HCT116 (cell line): ENCODE measurements around the gene HRH3. TPM values are rescaled to one million over a fixed set of nuclear protein-coding genes. Genes with fewer than 3 reads are reported as not detected.

Source experiments
- ATAC-seq: fragments of 200-7000 bp; cut with Tn5 transposase; 2 replicates; pipeline ENCODE4 v1.9.1; 2020; ENCODE audit warnings: mild to moderate bottlenecking, moderate library complexity
- BruUV-seq: library from RNA; stranded (reverse); fragments of 400-500 nt; replicated peaks from 2 replicates; lab custom pipeline; 2021; lab: Mats Ljungman, UMichigan
- CTCF ChIA-PET: fragments of 300-600 bp; sonication (Branson Sonifier 250); formaldehyde crosslinking; loops from one replicate; lab custom pipeline; 2021; ENCODE audit warnings: antibody characterized with exemption; lab: Charles Lee
- POLR2A ChIA-PET: fragments of 300-600, 350-600 bp; sonication (Branson Sonifier 250); formaldehyde crosslinking; loops from one replicate; lab custom pipeline; 2021; ENCODE audit warnings: antibody characterized with exemption; lab: Charles Lee
- RAD21 ChIA-PET, 2 experiments: fragments of 300-600 bp; sonication (Branson Sonifier 250); formaldehyde crosslinking; loops; one replicate each; lab custom pipeline; 2023; ENCODE audit warnings: low total read pairs in 2 of 2; ENCODE audit not compliant: uncharacterized antibody in 2 of 2, unreplicated experiment in 2 of 2, low non-redundant PET in 1 of 2; lab: Charles Lee
- DNase-seq: peaks from one replicate; pipeline ENCODE4 v3.0.0-alpha.2; 2010; ENCODE audit warnings: low read depth, low spot score
- H2AFZ ChIP-seq: fragments of 200-600 bp; shearing (Covaris generic), sonication (generic); 2 replicates; pipeline ENCODE4 v1.6.1; 2017; ENCODE audit warnings: low read depth, mixed run types, mixed read lengths, antibody characterized with exemption, low read length; ENCODE audit not compliant: poor library complexity, severe bottlenecking
- H3K27ac ChIP-seq: 2 replicates; pipeline ENCODE4 v1.5.1; 2012; ENCODE audit warnings: low read depth, low read length
- H3K27me3 ChIP-seq: fragments of 200-600 bp; sonication (generic); 2 replicates; pipeline ENCODE4 v1.6.1; 2016; ENCODE audit warnings: mixed run types, low read length, mixed read lengths; ENCODE audit not compliant: insufficient read depth
- H3K36me3 ChIP-seq, 2 experiments: fragments of 200-500 bp in 1 of 2; fragments of 200-600 bp in 1 of 2; sonication (Bioruptor generic) in 1 of 2; sonication (generic) in 1 of 2; 2 replicates each; pipeline versions ENCODE4 v1.5.1 to v1.6.1; 2014 to 2016; ENCODE audit warnings: low read length in 2 of 2, inconsistent platforms in 1 of 2, mixed read lengths in 1 of 2, mixed run types in 1 of 2; ENCODE audit not compliant: insufficient read depth in 2 of 2, control insufficient read depth in 1 of 2
- H3K4me1 ChIP-seq, 2 experiments: fragments of 200-600 bp in 1 of 2; sonication (generic) in 1 of 2; 2 replicates each; pipeline versions ENCODE4 v1.5.1 to v1.6.1; 2012 to 2017; ENCODE audit warnings: low read length in 2 of 2, inconsistent platforms in 1 of 2, mild to moderate bottlenecking in 1 of 2, mixed read lengths in 1 of 2, mixed run types in 1 of 2, moderate library complexity in 1 of 2; ENCODE audit not compliant: insufficient read depth in 2 of 2, control insufficient read depth in 1 of 2
- H3K4me2 ChIP-seq: fragments of 200-600 bp; sonication (generic); 2 replicates; pipeline ENCODE4 v1.6.1; 2017; ENCODE audit warnings: mixed run types, low read length, mixed read lengths
- H3K4me3 ChIP-seq, 2 experiments: fragments of 200-600 bp in 1 of 2; sonication (generic) in 1 of 2; replicated peaks in 1 of 2; 2 replicates each; pipeline ENCODE4 v1.5.1; 2011 to 2016; ENCODE audit warnings: low read length in 2 of 2, control low read depth in 1 of 2, low read depth in 1 of 2, mild to moderate bottlenecking in 1 of 2, mixed read lengths in 1 of 2, mixed run types in 1 of 2
- H3K79me2 ChIP-seq: fragments of 200-600 bp; sonication (generic); 2 replicates; pipeline ENCODE4 v1.6.1; 2017; ENCODE audit warnings: mild to moderate bottlenecking, mixed run types, low read length, moderate library complexity, mixed read lengths; ENCODE audit not compliant: insufficient read depth
- H3K9ac ChIP-seq: fragments of 200-600 bp; sonication (generic); 2 replicates; pipeline ENCODE4 v1.6.1; 2016; ENCODE audit warnings: low read length, mixed read lengths
- H3K9me2 ChIP-seq: fragments of 200-600 bp; sonication (generic), shearing (Covaris generic); 2 replicates; pipeline ENCODE4 v1.6.1; 2017; ENCODE audit warnings: mixed run types, mild to moderate bottlenecking, moderate library complexity; ENCODE audit not compliant: insufficient read depth
- H3K9me3 ChIP-seq, 2 experiments: fragments of 200-500 bp in 1 of 2; fragments of 200-600 bp in 1 of 2; sonication (Bioruptor generic) in 1 of 2; sonication (generic) in 1 of 2; 2 replicates each; pipeline ENCODE4 v1.6.1; 2014 to 2017; ENCODE audit warnings: low read length in 2 of 2, mixed read lengths in 2 of 2, inconsistent platforms in 1 of 2, low read depth in 1 of 2, mild to moderate bottlenecking in 1 of 2, mixed run types in 1 of 2, moderate library complexity in 1 of 2; ENCODE audit not compliant: control insufficient read depth in 1 of 2, insufficient read depth in 1 of 2
- H4K20me1 ChIP-seq: fragments of 200-600 bp; sonication (generic), shearing (Covaris generic); 2 replicates; pipeline ENCODE4 v1.6.1; 2017; ENCODE audit warnings: mixed run types, mild to moderate bottlenecking, moderate library complexity; ENCODE audit not compliant: insufficient read depth
- CEBPB ChIP-seq: IDR thresholded peaks from 2 replicates; pipeline ENCODE4 v1.6.1; 2012; ENCODE audit warnings: low read depth
- EGR1 ChIP-seq: IDR thresholded peaks from 2 replicates; pipeline ENCODE4 v1.6.1; 2012; ENCODE audit warnings: low read depth
- EZH2phosphoT487 ChIP-seq: fragments of 200-600 bp; IDR thresholded peaks from 2 replicates; pipeline ENCODE4 v1.6.1; 2018; ENCODE audit warnings: antibody characterized with exemption, borderline replicate concordance
- POLR2A ChIP-seq: IDR thresholded peaks from 2 replicates; pipeline ENCODE4 v1.7.0; 2011; ENCODE audit warnings: borderline replicate concordance; ENCODE audit not compliant: insufficient read depth, insufficient read length; ENCODE audit errors: extremely low read depth
- SRF ChIP-seq: IDR thresholded peaks from 2 replicates; pipeline ENCODE4 v1.6.1; 2012; ENCODE audit warnings: low read depth
- YY1 ChIP-seq: IDR thresholded peaks from 2 replicates; pipeline ENCODE4 v1.6.1; 2011; ENCODE audit warnings: low read length, low read depth, moderate library complexity, mild to moderate bottlenecking; ENCODE audit not compliant: insufficient replicate concordance; ENCODE audit errors: extremely low read depth
- ZFX ChIP-seq: fragments of 450-650 bp; IDR thresholded peaks from 2 replicates; pipeline ENCODE4 v1.6.1; 2017
- intact Hi-C: fragments of 100-400 bp; cut with micrococcal nuclease; formaldehyde crosslinking; loops from 2 replicates; pipeline ENCODE4 v1.10.0; 2022
- total RNA-seq: library from RNA; stranded (reverse); gene quantifications from one replicate; pipeline ENCODE4 v1.2.1, GENCODE V29; 2021; ENCODE audit not compliant: unreplicated experiment
- TF ChIP-seq, protein P1 (sequence below): IDR thresholded peaks from 2 replicates; pipeline ENCODE4 v1.6.1; 2012

The HRH3 gene
- total RNA-seq, 1 experiment from 2014 or later = not detected

DNA sequence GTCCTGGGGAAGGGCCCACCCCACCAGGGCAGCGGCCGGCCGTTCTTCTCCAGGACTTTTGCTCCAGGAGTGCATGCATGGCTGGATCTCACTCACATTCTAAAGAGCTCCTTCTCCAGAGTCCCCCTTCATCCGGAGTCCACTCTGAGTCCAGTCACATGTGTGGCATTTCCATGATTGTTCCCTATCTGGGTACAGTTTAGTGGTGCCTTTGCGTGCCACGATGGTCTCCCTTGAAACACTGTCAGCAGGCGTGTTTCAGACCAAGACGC, 39.2 kb upstream of the HRH3 start:
- no TSS peak for BruUV-seq
- Histone ChIP-seq H3K27ac (no peak overlapping the region), H2AFZ (no peak overlapping the region), H3K9ac (no peak overlapping the region), H3K79me2 (no peaks in the 10 kb centered on the region), H3K4me1 (no peaks in the 10 kb centered on the region), H3K4me2 (no peak overlapping the region), H3K27me3 (no peaks in the 10 kb centered on the region), H3K36me3 (peaks cover 0 to 2% of the 10 kb centered on the region in 2 experiments; a peak in 1 of 4 replicates), H3K9me3 (no peaks in the 10 kb centered on the region), H4K20me1 (no peaks in the 10 kb centered on the region), H3K4me3 (no peak overlapping the region), H3K9me2 (no peaks in the 10 kb centered on the region)
- no peak for ATAC-seq
- intact Hi-C loops = no loop called here
- DNase-seq = no peak
- TF ChIP-seq, protein P1, sequence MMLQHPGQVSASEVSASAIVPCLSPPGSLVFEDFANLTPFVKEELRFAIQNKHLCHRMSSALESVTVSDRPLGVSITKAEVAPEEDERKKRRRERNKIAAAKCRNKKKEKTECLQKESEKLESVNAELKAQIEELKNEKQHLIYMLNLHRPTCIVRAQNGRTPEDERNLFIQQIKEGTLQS = no peak
- TF ChIP-seq CEBPB (no peak), EZH2phosphoT487 (no peak), YY1 (no peak), EGR1 (no peak)
- ChIA-PET POLR2A (no interaction called here), RAD21 (no interaction called here), CTCF (no interaction called here)

DNA sequence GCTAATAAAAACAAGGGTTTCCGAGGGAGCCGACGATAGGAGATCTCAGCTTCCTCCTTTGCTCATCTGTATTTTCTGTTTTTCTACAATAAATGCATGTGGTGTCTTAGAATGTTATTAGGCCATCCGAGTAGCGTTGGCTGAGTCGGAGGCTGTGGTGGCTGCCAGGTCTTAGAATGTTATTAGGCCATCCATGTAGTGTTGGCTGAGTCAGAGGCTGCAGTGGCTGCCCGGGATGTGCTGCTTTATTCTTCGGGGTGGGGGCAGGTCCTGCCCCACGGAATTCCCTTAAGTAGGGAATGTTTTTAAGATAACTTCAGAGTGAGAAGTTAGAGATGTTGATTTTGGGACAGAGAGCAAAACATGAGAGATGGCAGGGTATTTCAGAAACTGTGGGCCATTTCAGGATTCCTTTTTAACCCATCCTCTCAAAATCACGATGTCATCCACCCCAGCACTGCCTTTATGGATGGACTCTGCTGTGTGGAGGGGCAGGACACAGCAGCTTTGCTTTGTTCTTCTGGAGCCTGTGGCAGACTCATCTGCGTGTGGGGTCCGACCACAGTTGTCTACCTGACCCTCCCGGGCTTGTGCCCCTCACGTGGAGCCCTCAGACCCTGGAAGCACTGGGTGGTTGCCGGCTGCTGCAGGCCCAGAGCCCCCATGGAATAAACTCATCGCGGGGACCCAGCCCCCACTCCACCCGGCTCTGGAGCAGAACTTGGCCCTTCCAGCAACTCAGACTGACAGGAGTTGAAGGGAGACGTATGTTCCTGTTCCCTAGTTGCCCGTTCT, 38.6 kb upstream of the HRH3 start:
- Histone ChIP-seq H3K4me2 (no peak overlapping the region), H3K4me1 (peaks cover 0 to 4% of the 10 kb centered on the region in 2 experiments; a peak in 1 of 4 replicates), H3K4me3 (no peak overlapping the region), H3K27me3 (no peaks in the 10 kb centered on the region), H3K9ac (no peak overlapping the region), H3K36me3 (peaks cover 0 to 2% of the 10 kb centered on the region in 2 experiments; a peak in 1 of 4 replicates), H3K79me2 (no peaks in the 10 kb centered on the region), H3K27ac (no peak overlapping the region), H4K20me1 (no peaks in the 10 kb centered on the region), H3K9me2 (no peaks in the 10 kb centered on the region), H2AFZ (no peak overlapping the region), H3K9me3 (no peaks in the 10 kb centered on the region)
- ATAC-seq (no peak), DNase-seq (no peak)
- no peak for TF ChIP-seq ZFX
- no peak for TF ChIP-seq POLR2A
- TF ChIP-seq EZH2phosphoT487 = no peak
- TF ChIP-seq CEBPB = no peak
- TF ChIP-seq SRF = no peak
- ChIA-PET RAD21 (no interaction called here), CTCF (no interaction called here), POLR2A (no interaction called here)
- TSS peak; percentile 7 for BruUV-seq
- intact Hi-C loops = no loop called here
